SH-SY5Y (cell line): ENCODE data around the gene TMEM95.

Source experiments
- GATA2 ChIP-seq: IDR thresholded peaks from 2 replicates; pipeline ENCODE4 v1.6.1; 2011; ENCODE audit warnings: mild to moderate bottlenecking, low read depth, low read length
- GATA3 ChIP-seq: IDR thresholded peaks from 2 replicates; pipeline ENCODE4 v1.6.1; 2011; ENCODE audit warnings: low read depth, mild to moderate bottlenecking, low read length, moderate library complexity

GRCh38 chr17:7354262-7354843, 603 bp upstream of the TMEM95 start:
- TF ChIP-seq GATA3: no peak
- TF ChIP-seq GATA2: no peak
